Ascending aorta (tissue), 2 donors: ENCODE measurements around the gene NINL. TPM values are rescaled to one million over a fixed set of nuclear protein-coding genes. Genes with fewer than 3 reads are reported as not detected.
"Not testable (repeated sequence)": the region's sequence is repeated elsewhere in the genome, so short reads cannot be mapped to it uniquely, and the experiment has no call there.

Experiments used
- DNase-seq, 2 donors: peaks; one replicate each; pipeline ENCODE4 v3.0.0-alpha.2; 2019; ENCODE audit warnings: low spot score in 2 of 2
- H3K27ac ChIP-seq, 2 donors: fragments of 200-600 bp; sonication (generic); one replicate each; pipeline ENCODE4 v1.5.1; 2016 to 2017; ENCODE audit warnings: mild to moderate bottlenecking in 1 of 2
- H3K27me3 ChIP-seq: fragments of 200-600 bp; sonication (generic); one replicate; pipeline ENCODE4 v1.5.1; 2017
- H3K36me3 ChIP-seq, 2 donors: fragments of 200-600 bp; sonication (generic); one replicate each; pipeline ENCODE4 v1.5.1; 2016
- H3K4me1 ChIP-seq, 2 donors: fragments of 200-600 bp; sonication (generic); one replicate each; pipeline ENCODE4 v1.5.1; 2016 to 2017; ENCODE audit warnings: mild to moderate bottlenecking in 1 of 2
- H3K4me3 ChIP-seq, 2 donors: fragments of 200-600 bp; sonication (generic); one replicate each; pipeline ENCODE4 v1.5.1; 2016 to 2017; ENCODE audit warnings: mild to moderate bottlenecking in 1 of 2
- H3K9me3 ChIP-seq, 2 donors: fragments of 200-600 bp; sonication (generic); one replicate each; pipeline ENCODE4 v1.5.1; 2016
- CTCF ChIP-seq, 3 experiments: fragments of 200-600 bp in 2 of 3; fragments of 450-650 bp in 1 of 3; sonication (generic) in 2 of 3; IDR thresholded peaks; one replicate each; pipeline ENCODE4 v1.5.1; 2016 to 2019; ENCODE audit warnings: antibody characterized with exemption in 3 of 3, mild to moderate bottlenecking in 1 of 3, moderate library complexity in 1 of 3
- intact Hi-C: fragments of 100-400 bp; cut with DNase I; formaldehyde crosslinking; loops from one replicate; pipeline ENCODE4 v1.15.1; 2023
- total RNA-seq: library from RNA; depleted of rRNA; stranded (reverse); fragments of >200 nt; gene quantifications from one replicate; pipeline ENCODE4 v1.1.0, GENCODE V29; 2016

Gene NINL
- total RNA-seq, 1 donor from 2014 or later, result 18.0 TPM

GRCh38 chr20:25479638-25480037 is 105.7 kb downstream of the NINL start:
- Histone ChIP-seq H3K27ac (no peak overlapping the region), H3K36me3 (peaks cover 63 to 69% of the 10 kb centered on the region in 2 donors), H3K4me3 (no peak overlapping the region), H3K27me3 (no peaks in the 10 kb centered on the region), H3K4me1 (no peaks in the 10 kb centered on the region), H3K9me3 (no peaks in the 10 kb centered on the region)
- no peak for DNase-seq
- no peak for TF ChIP-seq CTCF (IDR thresholded peaks at IDR 0.05)
- intact Hi-C loops, result no loop called here

- intact Hi-C loops, result no loop called here
- Histone ChIP-seq H3K27ac (no peak overlapping the region), H3K4me3 (no peak overlapping the region), H3K27me3 (no peaks in the 10 kb centered on the region), H3K4me1 (no peaks in the 10 kb centered on the region), H3K9me3 (no peaks in the 10 kb centered on the region), H3K36me3 (peaks cover 63 to 71% of the 10 kb centered on the region in 2 donors)
- TF ChIP-seq CTCF (IDR thresholded peaks at IDR 0.05), result no peak
- no peak for DNase-seq
These were observed 106.3 kb downstream of the NINL start for GRCh38 chr20:25478889-25479568.

GRCh38 chr20:25477014-25477882 is 108.1 kb downstream of the NINL start:
- intact Hi-C loops, result no loop called here
- DNase-seq, result no peak
- Histone ChIP-seq H3K27ac (no peak overlapping the region), H3K4me3 (no peak overlapping the region), H3K9me3 (no peaks in the 10 kb centered on the region), H3K4me1 (no peaks in the 10 kb centered on the region), H3K27me3 (no peaks in the 10 kb centered on the region), H3K36me3 (peaks cover 62% of the 10 kb centered on the region in 2 donors)
- TF ChIP-seq CTCF (IDR thresholded peaks at IDR 0.05), result no peak

GRCh38 chr20:25476106-25477013 is 109.0 kb downstream of the NINL start:
- Histone ChIP-seq H3K9me3 (no peaks in the 10 kb centered on the region), H3K4me1 (no peaks in the 10 kb centered on the region), H3K36me3 (peaks cover 53% of the 10 kb centered on the region in 2 donors), H3K27ac (no peak overlapping the region), H3K27me3 (no peaks in the 10 kb centered on the region), H3K4me3 (no peak overlapping the region)
- no peak for TF ChIP-seq CTCF (IDR thresholded peaks at IDR 0.05)
- intact Hi-C loops, result no loop called here
- DNase-seq, result no peak

- H3K27me3 ChIP-seq, H3K4me3 ChIP-seq, H3K27ac ChIP-seq, H3K4me1 ChIP-seq, intact Hi-C loops, H3K9me3 ChIP-seq, DNase-seq: not testable (repeated sequence)
- peaks cover 43 to 58% of the 10 kb centered on the region in 2 donors for H3K36me3 ChIP-seq
These were observed 112.0 kb downstream of the NINL start for GRCh38 chr20:25473297-25473696.
